Uterus (tissue), 4 donors: Measurements from ENCODE around the gene WARS2. TPM values are rescaled to one million over a fixed set of nuclear protein-coding genes. Genes with fewer than 3 reads are reported as not detected.
"Not testable (repeated sequence)": the region's sequence is repeated elsewhere in the genome, so short reads cannot be mapped to it uniquely, and the experiment has no call there.

Experiments used
- DNase-seq, 2 donors: peaks; one replicate each; pipeline ENCODE4 v3.0.0-alpha.2; 2019 to 2020
- H3K27ac ChIP-seq, 2 donors: fragments of 200-600 bp; sonication (generic); 1 replicate in 1 of 2; 2 replicates in 1 of 2; pipeline ENCODE4 v1.5.1; 2016 to 2018
- H3K27me3 ChIP-seq, 2 donors: fragments of 200-600 bp; sonication (generic); one replicate each; pipeline ENCODE4 v1.5.1; 2018 to 2019; ENCODE audit warnings: control low read depth in 1 of 2
- H3K36me3 ChIP-seq, 2 donors: fragments of 200-600 bp; sonication (generic); one replicate each; pipeline ENCODE4 v1.5.1; 2019; ENCODE audit warnings: control low read depth in 1 of 2
- H3K4me1 ChIP-seq, 2 donors: fragments of 200-600 bp; sonication (generic); one replicate each; pipeline ENCODE4 v1.5.1; 2018 to 2019; ENCODE audit warnings: control low read depth in 1 of 2
- H3K4me3 ChIP-seq, 2 donors: fragments of 200-600 bp; sonication (generic); 1 replicate in 1 of 2; 2 replicates in 1 of 2; pipeline ENCODE4 v1.5.1; 2018 to 2019; ENCODE audit warnings: mild to moderate bottlenecking in 1 of 2
- H3K9me3 ChIP-seq, 2 donors: fragments of 200-600 bp; sonication (generic); one replicate each; pipeline ENCODE4 v1.5.1; 2019; ENCODE audit warnings: control low read depth in 1 of 2
- CTCF ChIP-seq, 4 experiments: fragments of 200-600 bp in 2 of 4; fragments of 450-650 bp in 2 of 4; sonication (generic) in 2 of 4; IDR thresholded peaks; one replicate each; pipeline ENCODE4 v1.5.1; 2016 to 2019; ENCODE audit warnings: antibody characterized with exemption in 4 of 4, mild to moderate bottlenecking in 2 of 4, moderate library complexity in 1 of 4
- POLR2A ChIP-seq, 2 donors: fragments of 450-650 bp; IDR thresholded peaks; one replicate each; pipeline ENCODE4 v1.6.1; 2016; ENCODE audit warnings: antibody characterized with exemption in 2 of 2, mild to moderate bottlenecking in 1 of 2, moderate library complexity in 1 of 2
- intact Hi-C: fragments of 100-400 bp; cut with DNase I; formaldehyde crosslinking; loops from one replicate; pipeline ENCODE4 v1.15.1; 2023; ENCODE audit warnings: low total_unique reads
- total RNA-seq, 4 donors: library from RNA; depleted of rRNA in 3 of 4; stranded (reverse); fragments of >200 nt in 3 of 4; gene quantifications; one replicate each; pipeline versions ENCODE4 v1.1.0 to v1.2.4, GENCODE V29; 2014 to 2023
- donor health status: DM: yes; HTN: yes; CAD: no.

WARS2 gene
- total RNA-seq, 4 donors from 2014 or later = 13.5 to 22.6 (median 18.5) TPM

- H3K4me3 ChIP-seq = no peak overlapping the region
- no peaks in the 10 kb centered on the region for H3K27me3 ChIP-seq
- no peaks in the 10 kb centered on the region for H3K36me3 ChIP-seq
- no peak for TF ChIP-seq POLR2A (IDR thresholded peaks at IDR 0.05)
- no peak for TF ChIP-seq CTCF (IDR thresholded peaks at IDR 0.05)
- no peaks in the 10 kb centered on the region for H3K9me3 ChIP-seq
- intact Hi-C loops = no loop called here
- H3K4me1 ChIP-seq = no peaks in the 10 kb centered on the region
- no peak for DNase-seq
- no peak overlapping the region for H3K27ac ChIP-seq
These were observed 8.3 kb downstream of the WARS2 start for GRCh38 chr1:119132179-119132578.

- no peaks in the 10 kb centered on the region for H3K4me1 ChIP-seq
- no peaks in the 10 kb centered on the region for H3K36me3 ChIP-seq
- no peaks in the 10 kb centered on the region for H3K27me3 ChIP-seq
- no peak overlapping the region for H3K27ac ChIP-seq
- H3K9me3 ChIP-seq = peaks cover 0 to 3% of the 10 kb centered on the region in 2 donors
- H3K4me3 ChIP-seq = no peak overlapping the region
- DNase-seq = no peak
- TF ChIP-seq CTCF (IDR thresholded peaks at IDR 0.05) (no peak), POLR2A (IDR thresholded peaks at IDR 0.05) (no peak)
- intact Hi-C loops = no loop called here
These were observed 14.6 kb downstream of the WARS2 start for GRCh38 chr1:119125874-119126273.

GRCh38 chr1:119124764-119125163 lies 15.7 kb downstream of the WARS2 start:
- DNase-seq = no peak
- no peaks in the 10 kb centered on the region for H3K4me1 ChIP-seq
- H3K4me3 ChIP-seq = no peak overlapping the region
- peaks cover 0 to 3% of the 10 kb centered on the region in 2 donors for H3K9me3 ChIP-seq
- no peaks in the 10 kb centered on the region for H3K36me3 ChIP-seq
- intact Hi-C loops = no loop called here
- TF ChIP-seq CTCF (IDR thresholded peaks at IDR 0.05) (no peak), POLR2A (IDR thresholded peaks at IDR 0.05) (no peak)
- H3K27me3 ChIP-seq = no peaks in the 10 kb centered on the region
- no peak overlapping the region for H3K27ac ChIP-seq

GRCh38 chr1:119121872-119122271 lies 18.6 kb downstream of the WARS2 start:
- intact Hi-C loops, H3K4me3 ChIP-seq, H3K27ac ChIP-seq, H3K27me3 ChIP-seq, H3K4me1 ChIP-seq, DNase-seq, H3K9me3 ChIP-seq, H3K36me3 ChIP-seq: not testable (repeated sequence)

GRCh38 chr1:119116725-119117124 lies 23.7 kb downstream of the WARS2 start:
- Histone ChIP-seq H3K4me1 (no peaks in the 10 kb centered on the region), H3K27ac (no peak overlapping the region), H3K4me3 (no peak overlapping the region), H3K36me3 (no peaks in the 10 kb centered on the region), H3K27me3 (no peaks in the 10 kb centered on the region), H3K9me3 (peaks cover 0 to 2% of the 10 kb centered on the region in 2 donors)
- no peak for TF ChIP-seq CTCF (IDR thresholded peaks at IDR 0.05)
- TF ChIP-seq POLR2A (IDR thresholded peaks at IDR 0.05) = no peak
- intact Hi-C loops = no loop called here
- no peak for DNase-seq

- TF ChIP-seq POLR2A (IDR thresholded peaks at IDR 0.05) (no peak), CTCF (IDR thresholded peaks at IDR 0.05) (no peak)
- no peak for DNase-seq
- Histone ChIP-seq H3K4me3 (no peak overlapping the region), H3K27ac (no peak overlapping the region), H3K36me3 (no peaks in the 10 kb centered on the region), H3K27me3 (no peaks in the 10 kb centered on the region), H3K9me3 (no peaks in the 10 kb centered on the region), H3K4me1 (no peaks in the 10 kb centered on the region)
- intact Hi-C loops = no loop called here
These were observed 24.7 kb downstream of the WARS2 start for GRCh38 chr1:119115736-119116135.
